B cell (primary cell): ENCODE measurements around the gene PDS5A.

ENCODE experiments used
- EZH2 ChIP-seq: IDR thresholded peaks from 2 replicates; pipeline ENCODE4 v1.6.1; 2012; ENCODE audit warnings: borderline replicate concordance, low read depth, mild to moderate bottlenecking, moderate library complexity, low read length; ENCODE audit not compliant: insufficient read depth, poor library complexity, severe bottlenecking
- TF ChIP-seq, protein P1 (sequence below): fragments of 200-600 bp; IDR thresholded peaks from one replicate; pipeline ENCODE4 v1.8.0; 2022; ENCODE audit warnings: antibody characterized with exemption, mild to moderate bottlenecking

DNA sequence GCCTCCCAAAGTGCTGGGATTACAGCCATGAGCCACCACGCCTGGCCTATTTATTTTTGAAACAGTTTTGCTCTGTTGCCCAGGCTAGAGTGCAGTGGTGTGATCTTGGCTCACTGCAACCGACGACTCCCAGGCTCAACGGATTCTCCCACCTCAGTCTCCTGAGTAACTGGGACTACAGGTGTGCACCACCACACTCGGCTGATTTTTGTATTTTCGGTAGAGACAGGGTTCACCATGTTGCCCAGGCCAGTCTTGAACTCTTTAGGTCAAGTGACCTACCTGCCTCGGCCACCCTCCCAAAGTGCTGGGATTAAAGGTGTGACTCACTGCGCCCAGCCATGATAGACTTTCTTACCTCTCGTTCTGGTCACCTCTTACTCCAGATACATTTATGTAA is 155.8 kb downstream of the PDS5A start:
- TF ChIP-seq, protein P1, sequence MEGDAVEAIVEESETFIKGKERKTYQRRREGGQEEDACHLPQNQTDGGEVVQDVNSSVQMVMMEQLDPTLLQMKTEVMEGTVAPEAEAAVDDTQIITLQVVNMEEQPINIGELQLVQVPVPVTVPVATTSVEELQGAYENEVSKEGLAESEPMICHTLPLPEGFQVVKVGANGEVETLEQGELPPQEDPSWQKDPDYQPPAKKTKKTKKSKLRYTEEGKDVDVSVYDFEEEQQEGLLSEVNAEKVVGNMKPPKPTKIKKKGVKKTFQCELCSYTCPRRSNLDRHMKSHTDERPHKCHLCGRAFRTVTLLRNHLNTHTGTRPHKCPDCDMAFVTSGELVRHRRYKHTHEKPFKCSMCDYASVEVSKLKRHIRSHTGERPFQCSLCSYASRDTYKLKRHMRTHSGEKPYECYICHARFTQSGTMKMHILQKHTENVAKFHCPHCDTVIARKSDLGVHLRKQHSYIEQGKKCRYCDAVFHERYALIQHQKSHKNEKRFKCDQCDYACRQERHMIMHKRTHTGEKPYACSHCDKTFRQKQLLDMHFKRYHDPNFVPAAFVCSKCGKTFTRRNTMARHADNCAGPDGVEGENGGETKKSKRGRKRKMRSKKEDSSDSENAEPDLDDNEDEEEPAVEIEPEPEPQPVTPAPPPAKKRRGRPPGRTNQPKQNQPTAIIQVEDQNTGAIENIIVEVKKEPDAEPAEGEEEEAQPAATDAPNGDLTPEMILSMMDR: no peak
- no peak for TF ChIP-seq EZH2
